Hematopoietic multipotent progenitor cell treated with erythropoietin and hydrocortisone succinate and interleukin-3 and kit ligand, for 17 days (in vitro differentiated cells): ENCODE measurements around the gene EML6.

Experiments
- DNase-seq: peaks from one replicate; pipeline ENCODE4 v3.0.0-alpha.2; 2015; ENCODE audit warnings: low spot score

EML6 gene

DNA sequence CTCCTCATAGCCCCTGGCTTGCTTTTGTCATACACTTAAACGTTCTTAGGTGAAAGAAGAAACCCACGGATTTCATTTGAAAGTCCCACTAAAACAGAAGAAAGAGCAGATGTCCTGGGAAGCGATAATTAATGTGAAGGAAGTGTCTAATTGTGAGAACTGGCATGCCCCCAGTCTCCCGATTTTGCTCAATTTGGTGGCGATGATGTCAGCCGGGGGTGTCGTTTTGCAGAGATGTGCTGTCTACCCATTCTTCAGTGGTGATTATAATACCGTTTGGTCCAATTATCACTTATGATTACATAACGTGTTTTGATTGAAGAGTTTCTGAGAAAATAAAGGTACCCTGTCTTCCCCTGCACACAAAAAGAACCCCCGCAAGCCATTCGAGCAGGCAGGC is 223.7 kb downstream of the EML6 start:
- no peak for DNase-seq

DNA sequence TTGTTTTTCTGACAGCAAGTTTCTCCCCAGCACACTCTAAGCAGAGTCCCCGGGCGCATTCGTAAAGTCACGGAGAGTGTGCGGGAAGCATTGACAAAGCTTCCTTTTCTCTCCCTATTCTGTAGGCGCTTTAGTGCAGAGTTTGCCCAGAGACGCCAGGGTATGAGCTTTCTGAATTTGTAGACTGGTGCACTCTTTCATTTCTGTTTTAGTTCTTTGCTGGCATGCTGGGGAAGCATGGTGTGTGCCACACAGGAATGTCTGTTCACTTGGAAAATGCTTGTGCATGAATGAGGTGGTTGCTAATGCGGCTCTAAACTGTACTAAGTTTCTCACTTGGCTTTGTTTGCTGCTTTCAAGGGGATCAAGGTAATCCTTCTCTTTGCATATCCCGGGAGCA is 224.2 kb downstream of the EML6 start:
- DNase-seq = no peak

DNA sequence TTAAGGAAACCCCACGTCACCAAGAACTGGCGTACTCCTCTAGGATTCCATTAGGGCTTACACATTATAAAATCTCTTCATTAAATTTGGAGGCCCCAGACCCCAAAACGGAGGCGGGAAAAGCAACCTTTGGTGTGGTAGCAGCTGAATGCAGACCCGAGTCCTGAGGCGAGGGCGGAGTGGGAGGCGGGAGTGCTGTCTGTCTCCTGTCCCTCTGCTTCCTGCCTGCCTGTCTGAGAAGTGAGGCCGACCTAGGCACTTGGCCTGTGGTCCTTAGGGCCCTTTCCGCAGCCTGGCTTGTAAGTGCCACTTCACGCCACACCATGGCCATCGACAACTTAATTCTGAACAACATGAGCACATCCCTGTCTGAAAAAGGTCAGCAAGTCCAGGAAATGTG is 224.7 kb downstream of the EML6 start:
- no peak for DNase-seq

DNA sequence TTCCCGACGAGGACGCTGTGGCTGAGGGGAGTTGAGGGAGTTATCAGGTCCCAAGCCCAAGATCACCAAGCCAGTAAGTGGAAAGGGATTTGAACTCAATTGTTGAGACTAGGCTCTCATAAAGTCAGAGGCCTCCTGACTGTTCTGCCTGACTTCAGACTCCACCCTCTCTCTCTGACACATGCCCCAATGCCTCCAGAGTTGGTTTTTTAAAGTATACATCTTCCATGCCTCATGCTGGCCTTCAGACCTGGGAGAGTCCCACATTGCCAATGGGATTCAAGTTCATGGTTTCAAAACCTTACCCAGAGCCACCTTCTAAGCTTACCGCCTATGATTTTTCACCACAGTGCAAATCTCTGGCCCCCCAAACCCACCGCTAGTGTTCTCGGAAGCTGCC is 226.0 kb downstream of the EML6 start:
- DNase-seq = no peak

DNA sequence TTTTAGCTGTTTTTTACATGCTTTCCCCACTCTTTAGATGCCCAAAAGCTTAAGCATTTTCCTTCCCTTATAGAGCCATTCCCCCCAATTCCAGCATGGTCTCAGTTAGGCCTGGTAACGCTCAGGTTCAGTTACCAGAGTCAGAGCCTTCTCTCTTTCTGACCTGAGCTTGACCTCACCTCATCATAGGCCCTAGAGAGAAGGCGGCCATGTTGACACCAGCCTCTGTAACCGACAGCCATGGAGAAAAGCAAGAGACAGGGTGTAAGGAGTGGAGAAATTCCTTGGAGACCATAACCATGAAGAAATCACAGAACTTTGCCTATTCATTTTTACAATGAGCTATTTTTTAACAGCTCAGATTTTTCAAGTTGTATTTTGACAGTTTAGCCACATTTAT is 227.3 kb downstream of the EML6 start:
- DNase-seq = no peak

DNA sequence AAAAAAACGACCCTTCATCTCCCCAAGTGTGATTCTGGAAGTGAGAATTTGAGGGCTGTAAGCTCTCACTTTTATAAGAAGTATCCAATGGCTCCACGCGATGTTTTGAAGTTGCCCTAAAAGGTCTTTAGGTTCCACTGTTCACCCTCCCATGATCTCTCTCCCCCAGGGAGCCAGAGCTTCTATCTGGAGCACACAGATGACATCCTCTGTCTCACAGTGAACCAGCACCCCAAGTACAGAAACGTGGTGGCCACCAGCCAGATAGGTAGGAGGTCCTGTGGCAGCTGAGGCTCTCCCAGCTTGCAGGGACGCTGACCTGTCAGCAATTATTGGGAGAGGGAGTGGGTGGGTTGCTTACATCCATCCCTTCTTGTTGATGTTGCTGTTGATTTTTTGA is 229.0 kb downstream of the EML6 start:
- no peak for DNase-seq

DNA sequence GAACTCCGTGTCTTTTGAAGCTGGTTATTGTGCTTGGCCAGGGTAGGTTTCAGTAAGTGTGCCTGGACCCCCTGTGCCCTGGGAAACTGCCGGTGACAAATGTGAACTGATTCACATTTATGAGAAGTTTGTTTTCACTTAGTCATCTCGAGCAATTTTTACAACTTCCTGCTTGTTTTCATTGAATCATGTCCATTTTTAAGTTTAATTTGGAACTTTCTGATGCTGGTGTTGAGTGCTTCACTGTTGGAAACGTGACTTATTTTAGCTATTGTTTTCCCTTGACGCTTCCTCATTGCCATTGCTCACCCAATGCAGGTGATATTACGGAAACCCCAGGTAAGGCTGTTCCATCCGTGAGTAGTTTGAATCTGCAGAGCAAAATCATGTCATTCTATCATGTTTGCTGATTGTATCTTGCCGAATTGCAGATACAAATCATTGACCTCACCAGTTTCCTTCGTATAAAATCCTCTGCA is 229.6 kb downstream of the EML6 start:
- DNase-seq = no peak

DNA sequence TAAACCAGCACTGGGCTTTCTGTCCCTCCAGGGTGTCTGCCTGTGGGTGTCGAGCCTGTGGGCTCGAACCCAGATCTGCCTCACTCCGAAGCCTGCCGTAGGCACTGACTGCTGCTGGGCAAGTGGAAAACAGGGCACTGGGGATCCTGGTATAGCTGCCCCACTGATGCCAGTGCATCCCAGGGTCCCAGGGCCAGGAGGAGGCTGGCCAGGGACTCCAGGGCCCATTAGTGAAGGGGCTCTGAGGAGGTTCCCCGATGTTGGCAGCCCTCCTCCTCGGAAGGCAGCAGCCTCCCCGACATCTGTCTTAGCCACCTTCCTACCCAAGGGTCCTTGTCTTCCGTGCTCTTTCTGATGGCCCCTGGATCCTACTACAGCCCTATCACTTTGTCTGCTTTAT is 230.7 kb downstream of the EML6 start:
- DNase-seq = no peak

DNA sequence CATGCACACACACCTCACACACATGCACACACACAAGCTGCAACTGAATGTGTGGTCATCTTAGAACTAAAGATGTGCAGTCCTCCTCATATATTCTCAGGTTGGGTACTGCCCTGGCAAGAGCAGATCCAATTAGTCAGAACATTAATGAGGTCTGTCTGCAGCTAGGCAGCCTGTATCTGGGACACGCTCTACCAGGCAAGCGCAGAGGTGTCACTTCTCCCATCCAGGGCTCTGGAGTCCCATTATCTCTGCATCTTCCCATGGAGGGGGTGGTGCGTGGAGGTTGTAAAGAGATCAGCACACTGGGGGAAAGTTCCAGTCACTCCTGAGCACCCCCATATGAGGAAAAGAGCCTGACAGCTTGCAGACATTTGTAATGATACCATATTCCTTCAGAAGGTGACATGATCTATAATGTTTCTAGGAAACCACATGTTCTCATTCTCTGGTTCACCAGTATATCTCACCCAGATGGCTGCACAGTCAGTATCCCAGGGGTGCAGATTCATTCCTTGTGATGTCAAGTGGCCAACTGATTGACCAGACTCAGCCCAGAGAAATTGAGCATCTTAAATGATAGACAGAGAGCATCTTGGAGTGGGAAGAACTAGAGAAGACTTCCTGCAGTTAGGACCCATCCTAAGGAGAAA is 231.4 kb downstream of the EML6 start:
- no peak for DNase-seq

DNA sequence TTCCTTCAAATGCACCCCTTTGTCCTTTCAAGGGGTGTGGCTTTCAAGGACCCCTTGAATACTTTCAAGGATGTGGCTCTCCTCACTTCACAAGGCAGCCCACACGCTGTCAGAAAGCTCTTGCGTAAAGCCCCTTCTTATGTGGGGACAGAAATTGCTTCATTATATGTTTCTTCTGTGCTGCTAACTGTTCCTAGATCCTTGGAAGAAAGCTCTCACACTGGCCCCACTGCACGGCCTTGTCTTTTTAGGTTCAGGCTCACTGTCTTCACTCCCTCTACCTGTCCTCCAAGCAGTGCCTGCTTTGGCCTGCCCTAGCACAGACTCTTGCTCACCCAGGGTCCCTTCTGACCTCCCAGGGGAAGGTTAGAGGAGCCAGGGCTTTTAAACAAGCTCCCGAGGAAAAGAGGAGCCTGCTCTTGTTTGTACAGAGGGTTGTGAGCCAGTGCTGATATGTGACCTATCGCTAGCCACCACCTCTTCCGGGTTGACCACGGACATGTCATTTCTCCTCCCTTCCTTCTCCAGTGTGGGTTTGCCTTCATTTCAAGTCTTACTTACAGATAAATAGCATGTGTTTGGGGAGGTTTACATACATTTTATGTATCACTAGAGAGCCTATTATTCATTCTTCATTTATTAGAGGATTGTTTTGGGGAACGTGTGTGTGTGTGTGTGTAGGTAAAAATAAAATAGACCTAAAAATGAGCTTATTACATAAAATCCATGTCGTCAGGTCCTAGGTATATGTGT is 232.1 kb downstream of the EML6 start:
- DNase-seq = peak; percentile 62

DNA sequence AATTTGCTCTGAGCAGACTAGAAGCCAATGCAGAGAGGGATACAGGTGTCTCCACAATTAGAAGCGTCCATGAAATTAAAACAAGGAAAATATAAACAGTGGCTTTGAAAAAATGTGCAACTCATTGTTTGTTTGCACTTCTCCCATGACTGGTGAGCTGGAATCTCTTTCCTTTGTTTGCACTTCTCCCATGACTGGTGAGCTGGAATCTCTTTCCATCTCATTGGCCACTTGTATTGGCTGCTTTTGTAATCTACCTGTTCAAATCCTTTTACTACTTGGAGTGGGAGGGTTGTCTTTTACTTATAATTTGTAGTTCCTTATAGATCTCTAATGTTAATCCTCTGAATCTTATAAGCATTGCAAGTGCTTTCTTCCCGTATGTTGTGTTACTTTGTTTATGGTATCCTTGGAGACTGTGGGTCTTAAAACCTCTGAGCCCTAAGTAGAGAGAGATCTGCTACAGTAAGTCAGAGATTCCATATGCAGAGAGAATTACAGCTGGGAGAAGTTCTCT is 232.7 kb downstream of the EML6 start:
- peak; percentile 20 for DNase-seq

DNA sequence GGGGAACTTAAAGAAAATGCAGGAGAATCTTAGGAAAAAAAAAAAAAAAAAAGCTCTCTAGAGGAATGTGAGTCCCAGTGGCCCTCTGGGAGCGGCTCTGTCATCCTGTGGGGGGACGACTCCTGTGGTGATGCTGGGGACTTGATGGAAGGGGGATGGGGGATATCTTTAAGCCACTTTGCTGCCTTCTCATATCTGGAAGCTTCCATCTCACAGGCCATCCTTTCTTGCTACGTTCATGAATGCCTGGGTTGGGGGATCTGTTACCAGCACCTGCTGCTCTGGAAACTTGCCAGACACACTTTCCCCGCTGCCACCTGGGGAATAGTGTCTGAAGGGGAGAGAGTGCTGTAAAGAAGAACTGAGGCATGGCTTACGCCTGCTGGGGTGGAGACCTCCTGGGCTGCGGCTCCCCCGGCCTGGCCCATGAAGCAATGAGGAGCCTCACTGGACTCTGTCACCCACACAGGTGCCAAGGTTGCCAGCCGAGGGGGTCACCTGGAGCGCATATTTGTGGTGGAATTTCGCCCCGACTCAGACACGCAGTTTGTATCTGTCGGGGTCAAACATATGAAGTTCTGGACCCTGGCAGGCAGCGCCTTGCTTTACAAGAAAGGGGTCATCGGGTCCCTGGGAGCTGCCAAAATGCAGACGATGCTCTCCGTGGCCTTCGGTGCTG is 234.0 kb downstream of the EML6 start:
- no peak for DNase-seq

DNA sequence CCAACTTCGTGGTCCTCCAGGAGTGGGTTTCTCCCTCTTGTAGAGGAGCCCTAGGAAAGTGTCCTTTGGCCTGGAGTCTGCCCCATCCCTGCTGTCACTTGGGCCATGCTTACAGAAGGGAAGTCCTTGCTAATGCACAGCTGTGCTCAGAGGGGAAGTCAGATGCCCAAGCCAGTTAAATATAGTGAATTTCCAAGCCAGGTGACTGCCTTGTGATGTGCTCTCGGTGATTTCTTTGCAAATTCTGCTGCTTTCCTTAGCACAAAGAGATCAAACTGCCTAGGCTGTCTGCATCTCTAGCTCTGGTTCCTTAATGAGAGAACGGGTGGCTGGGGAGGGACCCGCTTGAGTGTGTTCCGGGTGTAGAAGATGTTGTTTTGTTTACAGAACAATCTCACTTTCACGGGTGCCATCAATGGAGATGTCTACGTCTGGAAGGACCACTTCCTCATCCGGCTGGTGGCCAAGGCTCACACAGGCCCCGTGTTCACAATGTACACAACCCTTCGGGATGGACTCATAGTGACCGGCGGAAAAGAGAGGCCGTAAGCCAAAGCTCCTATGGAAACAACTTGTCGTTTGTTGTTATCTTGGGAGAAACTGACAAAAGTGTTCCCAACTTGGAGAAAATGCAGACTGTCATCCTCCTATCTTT is 235.4 kb downstream of the EML6 start:
- no peak for DNase-seq

DNA sequence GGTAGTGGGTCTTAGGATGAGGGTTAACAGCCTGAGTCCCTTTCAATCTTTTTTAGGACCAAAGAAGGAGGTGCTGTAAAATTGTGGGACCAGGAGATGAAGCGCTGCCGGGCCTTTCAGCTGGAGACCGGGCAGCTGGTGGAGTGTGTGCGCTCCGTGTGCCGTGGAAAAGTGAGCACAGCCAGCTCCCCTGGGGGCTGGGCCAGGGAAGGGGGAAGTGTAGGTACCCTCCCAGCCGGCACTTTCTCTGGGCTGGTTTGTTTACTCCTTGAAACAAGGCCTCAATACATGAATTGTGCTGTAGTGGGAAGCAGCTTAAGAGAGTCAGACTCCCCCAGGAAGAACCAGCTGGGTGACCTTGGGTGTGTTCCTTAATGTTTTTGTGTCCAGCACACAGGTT is 236.7 kb downstream of the EML6 start:
- no peak for DNase-seq

DNA sequence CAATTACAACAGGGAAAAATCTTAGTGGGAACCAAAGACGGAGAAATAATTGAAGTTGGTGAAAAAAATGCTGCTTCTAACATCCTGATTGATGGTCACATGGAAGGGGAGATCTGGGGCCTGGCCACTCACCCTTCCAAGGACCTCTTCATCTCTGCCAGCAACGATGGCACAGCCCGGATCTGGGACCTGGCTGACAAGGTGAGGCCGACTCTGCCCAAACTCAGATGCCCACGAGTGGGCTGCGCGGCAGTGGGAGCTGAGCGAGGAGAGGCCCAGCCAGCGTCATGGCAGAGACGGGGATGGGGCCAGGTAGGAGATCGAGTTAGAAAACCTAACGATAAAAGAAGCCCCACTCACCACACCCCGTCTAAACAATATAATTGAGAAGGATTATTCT is 239.0 kb downstream of the EML6 start:
- no peak for DNase-seq

DNA sequence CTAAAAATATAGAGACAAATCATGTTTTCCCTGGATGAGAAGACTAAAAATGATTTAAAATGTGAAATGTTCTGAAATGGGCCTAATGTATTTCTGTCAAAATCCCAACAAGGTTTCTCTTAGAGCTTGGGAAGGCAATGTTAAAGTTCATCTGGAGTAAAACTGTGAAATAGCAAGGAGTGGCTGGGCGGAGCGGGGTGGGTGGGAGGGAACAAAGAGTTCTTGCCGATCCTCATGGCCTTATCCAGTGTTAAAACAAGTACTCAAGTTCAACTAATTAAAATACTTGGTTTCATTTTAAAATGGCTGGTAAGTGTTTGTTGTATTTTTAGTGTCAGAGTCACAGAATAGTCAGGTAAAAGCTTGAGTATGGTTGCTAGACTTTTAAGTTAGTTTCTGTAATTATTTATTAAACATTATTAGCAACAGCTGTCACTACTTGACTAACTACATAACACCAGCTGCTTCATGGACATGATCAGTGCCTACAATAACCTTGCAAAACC is 239.5 kb downstream of the EML6 start:
- no peak for DNase-seq

DNA sequence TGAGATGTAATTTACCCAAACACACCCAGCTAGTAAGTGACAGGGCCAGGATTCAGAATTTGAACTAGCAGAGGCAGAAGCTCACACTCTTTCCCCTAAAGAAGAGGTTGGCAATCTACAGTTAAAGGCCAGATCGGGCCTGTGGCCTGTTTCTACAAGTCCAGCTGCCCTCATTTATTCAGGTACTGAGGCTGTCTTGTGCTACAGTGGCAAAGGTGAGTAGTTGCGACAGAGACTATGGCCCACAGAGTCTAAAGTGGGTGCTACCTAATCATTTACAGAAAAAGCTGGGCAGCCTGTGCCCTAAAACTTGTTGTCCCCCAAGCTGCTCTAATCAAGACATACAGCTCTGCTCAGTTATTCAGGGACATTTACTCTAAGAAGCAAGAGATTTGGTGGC is 240.0 kb downstream of the EML6 start:
- DNase-seq = no peak

DNA sequence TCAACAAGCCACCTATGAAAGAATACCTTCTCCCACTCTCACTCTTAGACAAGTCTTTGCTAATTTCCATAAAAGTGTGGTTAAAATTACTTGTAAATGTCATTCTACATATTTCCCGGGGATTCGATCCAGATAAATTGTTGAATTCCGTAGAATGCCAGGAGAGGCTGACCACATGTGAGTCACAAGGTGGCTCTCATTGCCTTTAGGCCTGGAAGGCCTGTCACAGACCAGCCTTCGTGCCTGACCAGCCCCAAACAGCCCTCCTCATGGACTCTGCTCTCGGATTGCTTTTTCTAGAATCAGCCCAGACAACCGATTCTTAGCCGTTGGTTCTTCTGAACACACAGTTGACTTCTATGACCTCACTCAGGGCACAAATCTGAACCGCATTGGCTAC is 240.8 kb downstream of the EML6 start:
- DNase-seq = no peak

DNA sequence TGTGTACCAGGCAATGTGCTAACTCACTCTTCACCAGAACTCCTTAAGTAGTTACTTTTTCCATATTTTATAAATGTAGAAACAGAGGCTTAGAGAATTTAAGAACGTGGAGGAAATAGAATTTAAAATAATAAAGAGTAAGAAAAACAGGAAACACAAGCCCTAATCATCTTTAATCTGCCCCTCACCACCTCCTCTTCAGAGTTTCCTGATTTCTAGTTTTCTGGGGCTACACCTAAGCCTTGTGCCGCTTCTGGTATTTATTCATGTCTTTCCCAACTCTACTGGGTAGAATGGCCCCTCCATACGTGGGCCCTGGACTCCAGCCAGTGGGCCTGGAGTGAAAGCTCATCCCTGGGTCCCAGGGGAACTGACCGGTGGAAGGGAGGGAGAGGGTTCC is 241.4 kb downstream of the EML6 start:
- no peak for DNase-seq

DNA sequence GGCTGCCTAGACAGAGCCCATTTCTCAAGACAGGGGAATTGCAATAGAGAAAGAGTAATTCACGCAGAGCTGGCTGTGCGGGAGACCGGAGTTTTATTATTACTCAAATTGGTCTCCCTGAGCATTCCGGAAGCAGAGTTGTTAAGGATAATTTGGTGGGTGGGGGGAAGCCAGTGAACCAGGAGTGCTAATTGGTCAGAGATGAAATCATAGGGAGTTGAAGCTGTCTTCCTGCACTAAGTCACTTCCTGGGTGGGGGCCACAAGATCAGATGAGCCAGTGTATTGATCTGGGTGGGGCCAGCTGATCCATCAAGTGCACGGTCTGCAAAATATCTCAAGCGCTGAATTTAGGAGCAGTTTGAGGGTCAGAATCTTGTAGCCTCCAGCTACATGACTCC is 242.0 kb downstream of the EML6 start:
- DNase-seq = no peak

DNA sequence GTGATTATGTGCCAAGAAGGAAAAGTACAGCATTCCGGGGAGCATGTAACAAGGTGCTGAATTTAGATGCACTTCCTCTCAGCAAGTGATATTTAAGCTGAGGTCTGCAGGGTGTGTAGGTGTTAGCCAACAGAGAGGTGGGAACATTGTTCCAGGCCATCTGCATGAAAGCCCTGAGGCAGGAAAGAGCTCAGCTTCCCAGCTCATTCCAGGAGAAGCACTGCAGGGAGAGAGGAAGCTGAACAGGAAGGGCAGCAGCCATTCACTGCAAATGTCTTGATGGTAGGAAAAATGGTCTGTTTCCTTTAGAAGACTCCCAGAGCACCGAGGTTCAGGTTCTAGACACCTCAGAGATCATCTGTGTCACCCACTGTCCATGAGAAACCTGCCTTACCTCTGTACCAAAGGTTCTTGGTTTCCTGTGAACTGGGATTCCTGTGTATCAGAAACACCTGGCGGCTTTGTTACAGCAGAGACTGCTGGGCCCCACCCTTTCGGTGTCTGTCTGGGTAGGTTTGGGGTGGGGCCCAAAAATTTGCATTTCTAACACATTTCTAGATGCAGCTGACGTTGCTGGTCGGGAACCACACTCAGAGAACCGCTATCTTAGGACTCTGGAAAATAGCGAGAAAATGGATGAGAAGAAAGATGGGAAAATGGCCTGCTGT is 242.8 kb downstream of the EML6 start:
- no peak for DNase-seq

DNA sequence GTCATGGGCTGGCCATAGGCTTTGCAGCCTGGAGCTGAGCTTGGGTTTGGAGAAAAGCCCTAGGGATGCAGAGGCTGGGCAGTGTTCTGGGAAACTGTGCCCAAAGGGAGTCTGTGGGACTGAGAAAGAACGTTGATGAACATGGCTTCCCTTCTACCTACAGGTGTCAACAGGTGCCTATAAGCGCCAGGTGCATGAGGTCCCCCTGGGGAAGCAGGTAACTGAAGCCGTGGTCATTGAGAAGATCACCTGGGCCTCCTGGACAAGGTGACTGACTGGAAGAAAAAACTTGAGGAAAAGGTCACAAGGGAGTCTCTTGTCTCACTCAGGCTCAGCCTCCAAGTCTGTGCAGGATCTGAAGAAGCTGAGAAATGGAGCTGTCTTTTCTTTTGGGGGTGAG is 243.4 kb downstream of the EML6 start:
- DNase-seq = no peak
